CD4-positive, alpha-beta T cell treated with Interleukin-6 at 100 ng/mL for 8 hours (primary cell): ENCODE measurements around the gene CAST.
A peak's percentile ranks its signal among the peaks of the same experiment; 100 is the strongest.

Experiments used
- DNase-seq: peaks from one replicate; pipeline ENCODE4 v3.0.0-alpha.2; 2020; ENCODE audit warnings: mixed read lengths, low spot score

CAST gene

GRCh38 chr5:96819806-96820205, 157.6 kb downstream of the CAST start:
- no peak for DNase-seq

GRCh38 chr5:96821260-96821916, 159.2 kb downstream of the CAST start:
- no peak for DNase-seq

- peak; percentile 45 for DNase-seq
Measured at GRCh38 chr5:96822686-96823459, 160.7 kb downstream of the CAST start.

GRCh38 chr5:96823900-96824380, 161.8 kb downstream of the CAST start:
- peak; percentile 13 for DNase-seq
